GM04504 (cell line): ENCODE measurements around the gene CTNNA3.

Source experiments
- DNase-seq: peaks from one replicate; pipeline ENCODE4 v3.0.0-alpha.2; 2012; ENCODE audit warnings: low read depth

CTNNA3 gene

GRCh38 chr10:66537186-66537585, 1158.8 kb downstream of the CTNNA3 start:
- DNase-seq: no peak

GRCh38 chr10:66535439-66535838, 1160.6 kb downstream of the CTNNA3 start:
- DNase-seq: no peak

DNA sequence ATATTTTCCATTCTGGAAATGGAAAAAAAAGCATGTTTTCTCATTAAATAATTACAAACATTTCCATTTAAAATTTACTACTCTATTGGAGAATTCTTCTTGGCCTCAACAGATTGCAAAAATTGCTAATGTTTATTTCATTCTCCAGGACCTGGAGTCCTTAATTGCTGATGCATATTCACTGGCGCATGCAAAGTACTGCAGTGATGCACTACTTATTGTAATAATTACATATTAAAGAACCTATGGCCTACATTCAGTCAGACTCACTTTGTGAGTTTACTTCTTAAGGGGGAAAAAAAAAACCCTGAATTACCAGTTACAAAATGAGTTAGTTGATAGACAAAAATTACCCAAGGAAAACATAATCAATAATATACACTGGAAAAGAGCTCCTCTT, 1161.1 kb downstream of the CTNNA3 start:
- no peak for DNase-seq

DNA sequence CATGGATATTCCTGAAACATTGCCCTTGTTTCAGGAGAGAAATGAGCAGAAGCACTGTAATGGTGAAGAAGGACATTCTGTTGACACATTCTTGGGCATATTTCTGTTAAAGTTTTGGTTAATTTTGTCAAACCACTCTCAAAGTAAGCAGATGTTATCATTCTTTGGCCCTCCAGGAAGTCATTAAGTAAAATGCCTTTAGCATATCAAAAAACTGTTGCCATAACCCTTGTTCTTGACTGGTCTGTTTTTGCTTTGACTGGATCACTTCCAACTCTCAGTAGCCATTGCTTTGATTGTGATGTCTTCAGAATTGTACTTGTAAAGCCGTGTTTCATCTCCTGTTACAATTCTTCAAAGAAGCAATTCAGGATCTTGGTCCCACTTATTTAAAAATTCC, 1174.5 kb downstream of the CTNNA3 start:
- no peak for DNase-seq

GRCh38 chr10:66519616-66520015, 1176.4 kb downstream of the CTNNA3 start:
- DNase-seq: no peak

DNA sequence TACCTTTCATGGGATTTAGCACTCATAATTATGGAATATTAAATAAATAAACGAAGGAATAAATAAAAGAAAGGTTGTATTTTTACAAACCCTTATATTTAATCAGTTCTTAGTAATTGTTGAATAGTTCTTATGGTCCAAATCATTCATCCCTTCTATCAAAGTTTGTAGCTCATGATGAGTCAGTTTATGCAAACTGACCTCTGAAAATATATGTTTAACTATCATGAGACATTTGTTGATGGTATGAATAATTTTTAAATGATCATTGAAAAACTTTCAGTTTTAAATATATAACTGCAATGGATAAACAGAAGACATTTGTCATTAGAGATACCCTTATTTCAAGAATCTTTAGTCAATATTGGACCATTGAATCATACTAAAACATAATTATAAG, 1181.3 kb downstream of the CTNNA3 start:
- no peak for DNase-seq

DNA sequence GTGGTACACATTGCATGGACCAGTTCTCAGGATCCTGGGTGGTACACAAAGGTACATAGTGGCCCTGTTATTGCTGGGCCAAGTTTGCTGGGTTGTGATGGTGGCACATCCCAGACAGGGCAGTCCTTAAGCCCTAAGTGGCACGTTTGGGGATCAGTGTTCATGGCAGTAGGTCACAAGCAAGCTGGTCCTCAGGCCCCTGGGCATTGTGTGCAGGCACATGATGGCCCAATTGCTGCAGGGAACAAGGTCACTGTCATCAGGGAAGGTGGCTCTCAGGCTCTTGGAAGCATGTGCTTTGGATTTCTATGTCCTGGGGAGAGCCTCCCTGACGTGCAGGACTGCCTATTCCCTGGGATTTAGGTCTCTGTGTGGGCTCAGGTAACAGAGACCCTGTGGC, 1182.5 kb downstream of the CTNNA3 start:
- no peak for DNase-seq

GRCh38 chr10:66505003-66505657, 1190.9 kb downstream of the CTNNA3 start:
- no peak for DNase-seq

DNA sequence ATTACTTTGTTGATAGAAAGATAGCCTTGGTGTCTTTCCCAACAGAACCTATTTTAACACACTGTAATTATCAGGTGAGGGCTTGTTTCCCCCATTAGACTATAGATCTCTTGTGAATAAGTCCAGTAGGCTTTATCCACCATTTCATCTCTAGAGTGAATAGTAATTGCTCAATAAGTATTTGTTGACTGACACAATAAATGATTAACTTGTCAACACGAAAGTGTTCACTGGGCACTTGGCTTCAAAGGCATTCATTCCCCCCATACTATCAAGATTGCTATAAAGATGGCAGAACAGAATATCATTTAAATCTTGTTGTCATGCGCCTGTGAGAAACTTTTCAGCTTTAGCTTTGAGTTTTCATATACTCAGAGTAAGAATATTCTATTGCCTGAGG, 1194.6 kb downstream of the CTNNA3 start:
- no peak for DNase-seq

DNA sequence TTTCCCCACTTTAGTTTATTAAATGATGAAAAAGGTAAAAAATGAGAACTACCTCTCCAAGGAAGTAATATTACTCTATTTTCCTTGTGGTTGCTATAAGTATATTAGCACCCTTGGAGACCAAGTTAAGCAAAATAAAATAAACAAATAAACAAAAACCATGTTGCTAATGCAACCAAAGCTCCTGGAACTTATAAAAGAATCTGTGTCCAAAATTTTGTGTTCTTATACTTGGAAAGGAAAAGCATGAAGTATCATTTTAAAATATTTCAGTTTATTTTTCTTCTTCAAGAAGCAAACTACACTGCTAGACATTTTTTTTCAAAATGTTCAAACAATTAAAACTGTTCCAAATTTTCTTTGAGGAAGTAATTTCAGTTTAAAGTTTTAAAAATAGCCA, 1212.0 kb downstream of the CTNNA3 start:
- DNase-seq: no peak

DNA sequence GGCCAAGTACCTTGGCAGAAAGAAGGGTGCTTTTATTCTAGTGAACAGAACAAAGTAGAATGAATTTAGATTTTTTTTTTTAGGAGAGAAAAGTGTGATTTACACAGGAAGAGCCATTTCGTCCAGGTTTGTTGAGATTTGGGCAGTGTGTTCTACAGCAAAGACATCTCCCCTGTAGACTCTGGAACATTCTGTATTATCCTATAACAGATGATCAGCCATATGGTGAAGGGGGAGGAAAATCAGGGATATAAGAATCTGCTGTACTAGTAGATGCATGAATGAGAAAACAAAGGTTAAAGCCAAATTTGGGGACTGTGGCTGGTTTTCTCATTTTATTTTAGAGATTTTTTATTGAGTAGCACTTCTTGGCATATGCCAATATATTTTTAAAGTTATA, 1223.8 kb downstream of the CTNNA3 start:
- DNase-seq: no peak

- no peak for DNase-seq
Measured at GRCh38 chr10:66467042-66467441, 1229.0 kb downstream of the CTNNA3 start.

DNA sequence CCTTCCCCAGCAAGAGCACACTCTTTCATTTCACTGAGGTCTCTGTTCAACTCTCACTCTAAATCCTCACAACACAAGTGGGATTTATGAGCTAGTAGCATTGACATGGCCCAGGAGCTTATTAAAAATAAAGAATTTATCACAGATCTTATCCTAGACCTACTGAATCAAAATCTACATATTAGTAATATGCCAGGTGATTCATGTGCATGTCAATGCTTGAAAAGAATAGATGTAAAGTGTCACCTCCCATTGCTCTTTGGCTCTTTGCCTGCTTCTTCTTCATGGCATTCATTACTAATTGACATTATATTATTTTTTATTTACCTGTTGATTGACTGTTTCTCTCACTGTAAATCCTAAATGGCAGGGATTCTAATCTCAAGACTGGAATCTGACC, 1229.4 kb downstream of the CTNNA3 start:
- DNase-seq: no peak

DNA sequence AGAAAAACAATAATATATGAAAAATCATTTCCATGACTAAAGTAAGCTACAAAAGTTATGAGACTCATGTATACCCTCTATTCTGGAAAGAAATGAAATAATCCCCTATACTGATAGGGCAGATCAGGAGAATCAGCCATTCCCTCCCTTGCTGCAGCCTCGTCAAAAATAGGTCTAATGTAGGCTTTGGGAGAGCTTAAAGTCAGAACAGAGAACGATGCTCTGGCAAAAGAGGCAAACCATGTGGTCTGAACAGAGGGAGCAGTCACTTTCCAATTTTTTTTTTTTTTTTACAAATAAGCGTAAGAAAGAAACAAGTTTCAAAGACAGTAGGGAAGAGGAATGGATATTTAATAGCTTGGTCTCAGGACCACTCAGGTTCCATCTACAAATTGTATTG, 1232.4 kb downstream of the CTNNA3 start:
- no peak for DNase-seq

GRCh38 chr10:66457629-66458028, 1238.4 kb downstream of the CTNNA3 start:
- DNase-seq: no peak

- no peak for DNase-seq
Measured at GRCh38 chr10:66455304-66455703, 1240.7 kb downstream of the CTNNA3 start.

- DNase-seq: no peak
Measured at GRCh38 chr10:66440568-66440967, 1255.4 kb downstream of the CTNNA3 start.

GRCh38 chr10:66414943-66415342, 1281.1 kb downstream of the CTNNA3 start:
- no peak for DNase-seq

GRCh38 chr10:66405566-66405965, 1290.4 kb downstream of the CTNNA3 start:
- DNase-seq: no peak

DNA sequence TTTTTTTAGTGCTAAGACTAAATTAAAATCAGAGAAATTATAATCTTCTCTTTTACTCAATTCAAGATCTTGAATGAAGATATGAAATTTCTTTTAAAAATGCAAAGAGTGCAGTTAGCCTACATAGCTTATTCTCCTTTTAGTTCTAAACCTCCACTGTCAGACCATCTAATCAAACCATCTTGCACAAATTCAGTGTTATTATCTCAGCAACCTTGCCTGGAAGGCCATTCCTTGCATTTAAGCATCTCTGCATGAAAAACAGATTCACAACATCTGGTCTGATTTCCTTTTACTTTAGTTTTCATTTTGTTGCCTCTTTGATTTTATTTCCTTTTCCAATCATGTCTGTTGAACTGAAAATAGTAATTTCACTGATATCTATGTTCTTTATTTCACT, 1297.3 kb downstream of the CTNNA3 start:
- no peak for DNase-seq

DNA sequence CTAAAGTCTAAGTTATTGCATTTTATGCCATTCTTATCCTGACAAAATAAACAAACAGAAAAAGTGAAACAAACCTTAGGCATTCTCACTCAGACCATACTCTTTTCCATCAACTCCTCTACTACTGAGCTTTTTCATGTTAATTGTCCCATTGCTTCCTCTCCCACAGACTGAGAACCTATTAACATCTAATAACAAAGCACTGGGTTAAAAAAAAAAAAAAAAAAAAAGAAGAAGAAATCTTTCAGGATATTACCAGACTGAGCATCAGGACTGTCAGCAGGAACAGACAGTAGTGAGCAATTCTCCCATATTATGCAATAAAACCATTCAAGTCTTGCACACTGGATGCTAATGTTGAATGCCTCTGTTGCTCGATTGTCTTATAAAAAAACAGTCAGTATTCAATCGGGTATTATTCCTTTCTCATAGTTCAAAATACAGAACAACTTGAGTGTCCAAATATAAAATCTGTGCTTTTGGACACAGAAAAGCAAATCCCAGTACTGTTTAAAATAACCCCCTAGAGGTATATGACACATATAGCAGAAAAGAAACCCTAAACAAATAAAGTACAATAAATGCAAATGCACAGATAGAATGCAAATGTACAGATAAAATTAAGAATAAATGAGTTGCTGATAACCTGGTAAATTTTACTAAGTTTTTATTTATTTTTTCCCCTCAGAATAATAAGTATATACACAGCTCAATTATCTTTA, 1301.5 kb downstream of the CTNNA3 start:
- DNase-seq: no peak

DNA sequence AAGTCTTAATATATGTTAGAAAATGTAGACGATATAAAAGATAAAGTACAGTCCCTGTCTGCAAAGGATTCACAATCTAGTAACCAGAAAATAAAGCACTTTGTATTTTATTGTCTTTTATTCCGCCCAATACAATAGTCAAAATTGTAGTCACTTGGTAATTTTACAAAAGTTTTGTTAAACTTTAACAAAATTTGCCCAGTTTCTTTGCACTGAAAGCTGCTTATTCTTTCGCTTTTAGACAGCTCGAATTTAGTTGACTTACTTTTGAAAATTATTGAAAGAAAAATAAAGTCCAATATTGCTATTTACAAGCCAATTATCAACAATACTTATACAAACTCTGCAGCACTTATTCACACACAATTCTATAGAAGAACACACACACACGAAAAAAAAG, 1305.1 kb downstream of the CTNNA3 start:
- DNase-seq: no peak

GRCh38 chr10:66381045-66381444, 1315.0 kb downstream of the CTNNA3 start:
- no peak for DNase-seq
